SK-N-SH treated with all-trans-retinoic acid at 6 μM for 48 hours (cell line): ENCODE results near the gene SORCS2.

Experiments
- ATAC-seq: fragments of 200-7000 bp; cut with Tn5 transposase; 3 replicates; pipeline ENCODE4 v1.9.1; 2020; ENCODE audit warnings: mild to moderate bottlenecking, moderate library complexity
- ARNTL ChIP-seq: fragments of 450-650 bp; formaldehyde crosslinking; IDR thresholded peaks from 2 replicates; pipeline ENCODE4 v1.5.0; 2020; ENCODE audit warnings: low read depth, mild to moderate bottlenecking, moderate library complexity, borderline replicate concordance
- BACH2 ChIP-seq: fragments of 250-450 bp; sonication (Bioruptor Pico); IDR thresholded peaks from 2 replicates; pipeline ENCODE4 v1.9.0; 2021; ENCODE audit warnings: mild to moderate bottlenecking, borderline replicate concordance
- CSDC2 ChIP-seq: fragments of 250-450 bp; sonication (Bioruptor Pico); IDR thresholded peaks from 2 replicates; pipeline ENCODE4 v1.5.0; 2020; ENCODE audit warnings: mild to moderate bottlenecking, moderate library complexity
- ESRRG ChIP-seq: fragments of 250-450 bp; sonication (Bioruptor Pico); IDR thresholded peaks from 2 replicates; pipeline ENCODE4 v1.6.1; 2021; ENCODE audit warnings: mild to moderate bottlenecking
- GLIS3 ChIP-seq: fragments of 250-450 bp; sonication (Bioruptor Pico); IDR thresholded peaks from 2 replicates; pipeline ENCODE4 v1.5.0; 2020; ENCODE audit warnings: mild to moderate bottlenecking, moderate library complexity
- ISL1 ChIP-seq: fragments of 250-450 bp; sonication (Bioruptor Pico); IDR thresholded peaks from 2 replicates; pipeline ENCODE4 v2.1.2; 2022; ENCODE audit warnings: mild to moderate bottlenecking, moderate library complexity
- OSR1 ChIP-seq: fragments of 250-450 bp; sonication (Bioruptor Pico); IDR thresholded peaks from 2 replicates; pipeline ENCODE4 v1.8.0; 2022; ENCODE audit warnings: moderate library complexity, mild to moderate bottlenecking, inconsistent platforms
- PPARA ChIP-seq: fragments of 250-450 bp; sonication (Bioruptor Pico); IDR thresholded peaks from 2 replicates; pipeline ENCODE4 v1.5.0; 2020; ENCODE audit warnings: mild to moderate bottlenecking, borderline replicate concordance
- RARB ChIP-seq: fragments of 250-450 bp; sonication (Bioruptor Pico); IDR thresholded peaks from 2 replicates; pipeline ENCODE4 v1.8.0; 2021; ENCODE audit warnings: mild to moderate bottlenecking, moderate library complexity
- SNAI2 ChIP-seq: fragments of 250-450 bp; sonication (Bioruptor Pico); IDR thresholded peaks from 2 replicates; pipeline ENCODE4 v1.5.0; 2020; ENCODE audit warnings: mild to moderate bottlenecking, moderate library complexity
- TCF4 ChIP-seq: fragments of 250-450 bp; sonication (Bioruptor Pico); IDR thresholded peaks from 2 replicates; pipeline ENCODE4 v1.8.0; 2021; ENCODE audit warnings: mild to moderate bottlenecking, moderate library complexity, borderline replicate concordance
- TOX ChIP-seq: fragments of 250-450 bp; sonication (Bioruptor Pico); IDR thresholded peaks from 2 replicates; pipeline ENCODE4 v1.8.0; 2021; ENCODE audit warnings: mild to moderate bottlenecking, moderate library complexity, borderline replicate concordance
- ZC3H10 ChIP-seq: fragments of 250-450 bp; sonication (Bioruptor Pico); IDR thresholded peaks from 2 replicates; pipeline ENCODE4 v1.5.1; 2021; ENCODE audit warnings: mild to moderate bottlenecking, moderate library complexity
- ZFP3 ChIP-seq: fragments of 250-450 bp; sonication (Bioruptor Pico); IDR thresholded peaks from 2 replicates; pipeline ENCODE4 v1.5.0; 2020; ENCODE audit warnings: mild to moderate bottlenecking, moderate library complexity
- ZFP30 ChIP-seq: fragments of 450-650 bp; formaldehyde crosslinking; IDR thresholded peaks from 2 replicates; pipeline ENCODE4 v1.5.0; 2022; ENCODE audit warnings: mild to moderate bottlenecking, moderate library complexity
- ZNF565 ChIP-seq: fragments of 450-650 bp; formaldehyde crosslinking; conservative IDR thresholded peaks from 2 replicates; pipeline ENCODE4 v1.5.0; 2020; ENCODE audit warnings: low read depth, mild to moderate bottlenecking, moderate library complexity
- ZNF70 ChIP-seq: fragments of 450-650 bp; formaldehyde crosslinking; IDR thresholded peaks from 2 replicates; pipeline ENCODE4 v1.5.0; 2020; ENCODE audit warnings: mild to moderate bottlenecking, moderate library complexity
- TF ChIP-seq, protein P1 (sequence below): fragments of 250-450 bp; sonication (Bioruptor Pico); IDR thresholded peaks from 2 replicates; pipeline ENCODE4 v1.5.1; 2021; ENCODE audit warnings: mild to moderate bottlenecking, moderate library complexity
- TF ChIP-seq, protein P2 (sequence below): fragments of 250-450 bp; sonication (Bioruptor Pico); IDR thresholded peaks from 2 replicates; pipeline ENCODE4 v1.8.0; 2020; ENCODE audit warnings: mild to moderate bottlenecking, moderate library complexity, borderline replicate concordance
- TF ChIP-seq, protein P3 (sequence below): fragments of 250-450 bp; sonication (Bioruptor Pico); IDR thresholded peaks from 2 replicates; pipeline ENCODE4 v1.5.0; 2020; ENCODE audit warnings: mild to moderate bottlenecking, moderate library complexity
- TF ChIP-seq, protein P4 (sequence below): fragments of 250-450 bp; sonication (Bioruptor Pico); IDR thresholded peaks from 2 replicates; pipeline ENCODE4 v1.8.0; 2021; ENCODE audit warnings: low read depth, mild to moderate bottlenecking, moderate library complexity, borderline replicate concordance
- TF ChIP-seq, protein P5 (sequence below): fragments of 250-450 bp; sonication (Bioruptor Pico); IDR thresholded peaks from 2 replicates; pipeline ENCODE4 v1.5.1; 2020; ENCODE audit warnings: low read depth, mild to moderate bottlenecking, moderate library complexity

The SORCS2 gene

DNA sequence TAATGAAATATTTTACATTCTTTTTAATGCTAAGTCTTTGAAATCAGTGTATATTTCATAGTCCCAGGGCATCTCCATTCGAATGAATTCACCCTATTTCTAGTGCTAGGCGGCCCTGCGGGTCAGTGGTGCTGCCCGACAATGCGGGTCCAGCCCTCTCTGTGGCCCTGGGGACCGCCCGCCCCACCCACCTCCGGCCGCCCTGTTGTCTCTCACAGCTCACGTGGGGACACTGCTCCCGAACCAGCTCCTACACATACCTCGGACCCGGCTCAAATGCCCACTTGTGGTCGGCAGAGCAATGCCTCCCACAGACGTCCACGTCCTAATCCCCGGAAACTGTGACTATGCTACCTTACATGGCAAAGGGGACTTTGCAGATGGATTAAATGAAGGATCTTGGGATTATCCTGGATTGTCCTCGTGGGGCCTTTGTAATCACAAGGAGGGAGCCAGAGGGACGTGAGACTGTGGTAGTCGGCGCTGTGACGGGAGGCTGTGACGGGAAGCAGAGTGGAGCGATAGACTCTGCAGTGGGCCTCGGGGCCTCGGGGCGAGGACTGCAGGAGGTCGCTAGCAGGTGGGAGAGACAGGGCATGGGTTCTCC, 334.7 kb downstream of the SORCS2 start:
- no peak for TF ChIP-seq ZC3H10 (CRISPR knock-in tag)
- TF ChIP-seq TCF4 (CRISPR knock-in tag), result no peak
- no peak for TF ChIP-seq ZFP3 (CRISPR knock-in tag)
- no peak for ATAC-seq

DNA sequence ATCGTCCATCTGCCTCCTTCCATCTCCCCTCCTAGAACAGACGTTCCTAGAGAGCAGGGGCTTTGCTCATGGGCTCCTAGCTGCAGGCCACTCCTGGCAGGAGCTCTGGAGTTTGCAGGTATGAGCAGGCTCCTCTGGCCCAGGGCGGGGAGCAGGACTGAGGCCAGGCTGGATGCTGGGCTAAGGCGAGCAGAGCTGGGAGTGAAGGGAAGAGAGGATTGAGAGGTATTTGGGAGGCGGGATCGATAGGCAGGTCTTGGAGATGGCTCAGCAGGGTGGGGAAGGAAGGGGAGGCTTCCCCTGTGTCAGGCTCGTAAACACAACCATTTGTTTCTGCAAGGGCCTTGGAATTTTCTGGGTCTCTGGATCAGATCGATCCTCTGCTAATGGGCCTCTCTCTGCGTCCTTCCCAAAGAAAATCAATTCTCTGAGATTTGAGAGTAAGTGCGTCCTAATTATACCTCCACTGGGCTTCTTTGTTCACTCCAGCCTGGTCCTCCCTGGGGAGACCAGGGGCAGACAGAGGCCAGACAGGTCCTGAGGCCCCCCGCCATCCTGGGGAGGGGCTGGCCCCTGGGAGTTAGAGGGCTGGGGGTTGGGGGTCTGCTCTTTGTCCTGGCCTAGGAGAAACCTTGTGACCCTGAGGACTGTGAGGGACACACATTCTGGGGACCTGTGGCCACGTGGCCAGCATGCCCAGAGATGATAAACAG, 337.2 kb downstream of the SORCS2 start:
- ATAC-seq, result no peak
- TF ChIP-seq, protein P1, sequence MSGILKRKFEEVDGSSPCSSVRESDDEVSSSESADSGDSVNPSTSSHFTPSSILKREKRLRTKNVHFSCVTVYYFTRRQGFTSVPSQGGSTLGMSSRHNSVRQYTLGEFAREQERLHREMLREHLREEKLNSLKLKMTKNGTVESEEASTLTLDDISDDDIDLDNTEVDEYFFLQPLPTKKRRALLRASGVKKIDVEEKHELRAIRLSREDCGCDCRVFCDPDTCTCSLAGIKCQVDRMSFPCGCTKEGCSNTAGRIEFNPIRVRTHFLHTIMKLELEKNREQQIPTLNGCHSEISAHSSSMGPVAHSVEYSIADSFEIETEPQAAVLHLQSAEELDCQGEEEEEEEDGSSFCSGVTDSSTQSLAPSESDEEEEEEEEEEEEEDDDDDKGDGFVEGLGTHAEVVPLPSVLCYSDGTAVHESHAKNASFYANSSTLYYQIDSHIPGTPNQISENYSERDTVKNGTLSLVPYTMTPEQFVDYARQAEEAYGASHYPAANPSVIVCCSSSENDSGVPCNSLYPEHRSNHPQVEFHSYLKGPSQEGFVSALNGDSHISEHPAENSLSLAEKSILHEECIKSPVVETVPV, result no peak
- TF ChIP-seq SNAI2 (CRISPR knock-in tag) (no peak), ZFP3 (CRISPR knock-in tag) (no peak), ESRRG (CRISPR knock-in tag) (no peak), TOX (CRISPR knock-in tag) (no peak), ARNTL (no peak), OSR1 (CRISPR knock-in tag) (no peak), RARB (CRISPR knock-in tag) (no peak)
- TF ChIP-seq, protein P2, sequence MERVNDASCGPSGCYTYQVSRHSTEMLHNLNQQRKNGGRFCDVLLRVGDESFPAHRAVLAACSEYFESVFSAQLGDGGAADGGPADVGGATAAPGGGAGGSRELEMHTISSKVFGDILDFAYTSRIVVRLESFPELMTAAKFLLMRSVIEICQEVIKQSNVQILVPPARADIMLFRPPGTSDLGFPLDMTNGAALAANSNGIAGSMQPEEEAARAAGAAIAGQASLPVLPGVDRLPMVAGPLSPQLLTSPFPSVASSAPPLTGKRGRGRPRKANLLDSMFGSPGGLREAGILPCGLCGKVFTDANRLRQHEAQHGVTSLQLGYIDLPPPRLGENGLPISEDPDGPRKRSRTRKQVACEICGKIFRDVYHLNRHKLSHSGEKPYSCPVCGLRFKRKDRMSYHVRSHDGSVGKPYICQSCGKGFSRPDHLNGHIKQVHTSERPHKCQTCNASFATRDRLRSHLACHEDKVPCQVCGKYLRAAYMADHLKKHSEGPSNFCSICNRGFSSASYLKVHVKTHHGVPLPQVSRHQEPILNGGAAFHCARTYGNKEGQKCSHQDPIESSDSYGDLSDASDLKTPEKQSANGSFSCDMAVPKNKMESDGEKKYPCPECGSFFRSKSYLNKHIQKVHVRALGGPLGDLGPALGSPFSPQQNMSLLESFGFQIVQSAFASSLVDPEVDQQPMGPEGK (CRISPR knock-in tag), result no peak
- TF ChIP-seq, protein P3, sequence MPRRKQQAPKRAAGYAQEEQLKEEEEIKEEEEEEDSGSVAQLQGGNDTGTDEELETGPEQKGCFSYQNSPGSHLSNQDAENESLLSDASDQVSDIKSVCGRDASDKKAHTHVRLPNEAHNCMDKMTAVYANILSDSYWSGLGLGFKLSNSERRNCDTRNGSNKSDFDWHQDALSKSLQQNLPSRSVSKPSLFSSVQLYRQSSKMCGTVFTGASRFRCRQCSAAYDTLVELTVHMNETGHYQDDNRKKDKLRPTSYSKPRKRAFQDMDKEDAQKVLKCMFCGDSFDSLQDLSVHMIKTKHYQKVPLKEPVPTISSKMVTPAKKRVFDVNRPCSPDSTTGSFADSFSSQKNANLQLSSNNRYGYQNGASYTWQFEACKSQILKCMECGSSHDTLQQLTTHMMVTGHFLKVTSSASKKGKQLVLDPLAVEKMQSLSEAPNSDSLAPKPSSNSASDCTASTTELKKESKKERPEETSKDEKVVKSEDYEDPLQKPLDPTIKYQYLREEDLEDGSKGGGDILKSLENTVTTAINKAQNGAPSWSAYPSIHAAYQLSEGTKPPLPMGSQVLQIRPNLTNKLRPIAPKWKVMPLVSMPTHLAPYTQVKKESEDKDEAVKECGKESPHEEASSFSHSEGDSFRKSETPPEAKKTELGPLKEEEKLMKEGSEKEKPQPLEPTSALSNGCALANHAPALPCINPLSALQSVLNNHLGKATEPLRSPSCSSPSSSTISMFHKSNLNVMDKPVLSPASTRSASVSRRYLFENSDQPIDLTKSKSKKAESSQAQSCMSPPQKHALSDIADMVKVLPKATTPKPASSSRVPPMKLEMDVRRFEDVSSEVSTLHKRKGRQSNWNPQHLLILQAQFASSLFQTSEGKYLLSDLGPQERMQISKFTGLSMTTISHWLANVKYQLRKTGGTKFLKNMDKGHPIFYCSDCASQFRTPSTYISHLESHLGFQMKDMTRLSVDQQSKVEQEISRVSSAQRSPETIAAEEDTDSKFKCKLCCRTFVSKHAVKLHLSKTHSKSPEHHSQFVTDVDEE, result no peak

DNA sequence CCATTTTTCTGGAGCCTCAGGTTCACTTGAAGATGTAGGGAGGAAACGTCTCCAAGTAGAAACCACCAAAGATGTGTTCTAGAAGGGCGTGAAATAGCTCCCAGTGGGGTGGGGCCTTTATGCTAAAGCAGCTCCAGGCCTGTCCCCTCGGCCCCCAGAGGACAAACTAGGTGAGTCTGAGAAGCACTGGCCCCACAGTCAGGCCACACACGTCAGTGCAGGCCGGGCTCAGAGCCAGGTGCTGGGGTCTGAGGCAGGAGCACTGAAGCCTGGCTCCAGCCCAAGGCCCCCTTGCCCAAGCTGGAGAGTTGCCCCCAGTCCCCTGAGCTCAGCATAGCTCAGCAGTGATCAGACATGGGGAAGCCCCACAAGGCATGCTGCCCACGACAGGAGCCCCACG, 337.7 kb downstream of the SORCS2 start:
- ATAC-seq, result no peak
- TF ChIP-seq, protein P4, sequence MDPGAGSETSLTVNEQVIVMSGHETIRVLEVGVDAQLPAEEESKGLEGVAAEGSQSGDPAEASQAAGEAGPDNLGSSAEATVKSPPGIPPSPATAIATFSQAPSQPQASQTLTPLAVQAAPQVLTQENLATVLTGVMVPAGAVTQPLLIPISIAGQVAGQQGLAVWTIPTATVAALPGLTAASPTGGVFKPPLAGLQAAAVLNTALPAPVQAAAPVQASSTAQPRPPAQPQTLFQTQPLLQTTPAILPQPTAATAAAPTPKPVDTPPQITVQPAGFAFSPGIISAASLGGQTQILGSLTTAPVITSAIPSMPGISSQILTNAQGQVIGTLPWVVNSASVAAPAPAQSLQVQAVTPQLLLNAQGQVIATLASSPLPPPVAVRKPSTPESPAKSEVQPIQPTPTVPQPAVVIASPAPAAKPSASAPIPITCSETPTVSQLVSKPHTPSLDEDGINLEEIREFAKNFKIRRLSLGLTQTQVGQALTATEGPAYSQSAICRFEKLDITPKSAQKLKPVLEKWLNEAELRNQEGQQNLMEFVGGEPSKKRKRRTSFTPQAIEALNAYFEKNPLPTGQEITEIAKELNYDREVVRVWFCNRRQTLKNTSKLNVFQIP (CRISPR knock-in tag), result no peak
- TF ChIP-seq OSR1 (CRISPR knock-in tag), result no peak
- no peak for TF ChIP-seq ZNF565
- no peak for TF ChIP-seq ARNTL
- TF ChIP-seq GLIS3, result no peak
- no peak for TF ChIP-seq BACH2 (CRISPR knock-in tag)
- TF ChIP-seq RARB (CRISPR knock-in tag), result no peak

DNA sequence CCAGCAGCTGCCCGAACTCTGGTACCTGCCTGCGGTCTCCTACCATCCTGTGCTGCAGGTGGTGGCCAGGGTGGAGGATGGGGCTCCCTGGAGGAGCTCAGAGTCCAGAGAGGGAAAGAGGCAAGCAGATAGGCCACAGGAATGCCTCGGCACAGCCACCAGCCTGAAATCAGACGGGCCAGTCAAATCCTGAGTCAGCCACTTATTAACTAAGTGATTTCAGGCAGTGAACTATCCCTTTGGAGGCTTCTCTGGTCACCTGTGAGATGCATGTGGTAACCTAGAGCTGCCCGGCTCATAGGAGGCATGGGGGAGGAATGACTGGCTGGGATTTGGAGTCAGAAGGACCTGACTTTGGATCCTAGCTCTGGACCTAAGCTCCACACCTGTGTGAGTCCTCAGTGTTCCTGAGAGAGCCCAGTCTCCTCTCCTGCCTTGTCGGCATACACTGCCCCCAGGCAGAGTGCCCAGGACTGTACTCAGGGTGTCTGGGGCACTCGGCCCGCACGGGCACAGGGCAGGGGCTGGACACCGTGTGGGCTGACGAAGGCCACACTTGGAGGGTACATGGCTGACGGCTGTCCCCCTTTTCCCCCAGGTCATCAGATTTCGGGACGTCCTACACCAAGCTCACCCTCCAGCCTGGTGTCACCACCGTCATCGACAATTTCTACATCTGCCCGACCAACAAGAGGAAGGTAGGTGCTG, 338.7 kb downstream of the SORCS2 start:
- no peak for ATAC-seq
- no peak for TF ChIP-seq ISL1 (CRISPR knock-in tag)
- TF ChIP-seq GLIS3, result no peak
- TF ChIP-seq ZNF565, result no peak
- no peak for TF ChIP-seq ZFP30 (CRISPR knock-in tag)
- TF ChIP-seq TOX (CRISPR knock-in tag), result no peak
- TF ChIP-seq RARB (CRISPR knock-in tag), result no peak
- no peak for TF ChIP-seq OSR1 (CRISPR knock-in tag)
- TF ChIP-seq CSDC2 (CRISPR knock-in tag), result no peak
- TF ChIP-seq ARNTL, result no peak
- TF ChIP-seq, protein P5, sequence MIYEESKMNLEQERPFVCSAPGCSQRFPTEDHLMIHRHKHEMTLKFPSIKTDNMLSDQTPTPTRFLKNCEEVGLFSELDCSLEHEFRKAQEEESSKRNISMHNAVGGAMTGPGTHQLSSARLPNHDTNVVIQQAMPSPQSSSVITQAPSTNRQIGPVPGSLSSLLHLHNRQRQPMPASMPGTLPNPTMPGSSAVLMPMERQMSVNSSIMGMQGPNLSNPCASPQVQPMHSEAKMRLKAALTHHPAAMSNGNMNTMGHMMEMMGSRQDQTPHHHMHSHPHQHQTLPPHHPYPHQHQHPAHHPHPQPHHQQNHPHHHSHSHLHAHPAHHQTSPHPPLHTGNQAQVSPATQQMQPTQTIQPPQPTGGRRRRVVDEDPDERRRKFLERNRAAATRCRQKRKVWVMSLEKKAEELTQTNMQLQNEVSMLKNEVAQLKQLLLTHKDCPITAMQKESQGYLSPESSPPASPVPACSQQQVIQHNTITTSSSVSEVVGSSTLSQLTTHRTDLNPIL (CRISPR knock-in tag), result no peak
- TF ChIP-seq ZC3H10 (CRISPR knock-in tag), result no peak
- TF ChIP-seq, protein P4 (CRISPR knock-in tag), result no peak
- no peak for TF ChIP-seq ZNF70
- no peak for TF ChIP-seq PPARA
- TF ChIP-seq, protein P1, result no peak
